ENCODE data around the gene IL17RC. TPM values are rescaled to one million over a fixed set of nuclear protein-coding genes. Genes with fewer than 3 reads are reported as not detected.
"Not testable (repeated sequence)": the region's sequence is repeated elsewhere in the genome, so short reads cannot be mapped to it uniquely, and the experiment has no call there.

IL17RC gene
- total and polyA plus RNA-seq, 7 donors = 9.9 to 88.9 (median 57.8) TPM

DNA sequence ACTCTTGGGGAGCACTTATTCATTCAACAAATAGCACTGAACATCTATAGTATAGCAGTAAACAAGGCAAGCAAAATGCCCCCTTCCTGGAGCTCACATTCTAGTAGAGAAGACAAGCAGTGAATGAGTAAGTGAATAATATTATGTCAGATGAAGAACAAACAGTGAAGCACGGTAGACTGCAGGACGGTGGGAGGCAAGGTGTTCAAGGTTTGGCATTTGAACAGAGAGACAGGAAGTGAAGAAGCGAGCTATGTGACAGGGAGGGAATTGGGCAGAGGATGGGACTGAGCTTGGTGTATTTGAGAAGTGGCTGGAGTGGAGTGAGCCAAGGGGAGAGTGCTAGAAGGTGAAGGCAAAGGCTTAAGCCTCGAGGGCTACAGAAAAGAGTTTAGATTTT, 18.1 kb downstream of the IL17RC start:
- TF ChIP-seq EP300 (IDR thresholded peaks at IDR 0.05) = no peak
- TF ChIP-seq, protein P1, sequence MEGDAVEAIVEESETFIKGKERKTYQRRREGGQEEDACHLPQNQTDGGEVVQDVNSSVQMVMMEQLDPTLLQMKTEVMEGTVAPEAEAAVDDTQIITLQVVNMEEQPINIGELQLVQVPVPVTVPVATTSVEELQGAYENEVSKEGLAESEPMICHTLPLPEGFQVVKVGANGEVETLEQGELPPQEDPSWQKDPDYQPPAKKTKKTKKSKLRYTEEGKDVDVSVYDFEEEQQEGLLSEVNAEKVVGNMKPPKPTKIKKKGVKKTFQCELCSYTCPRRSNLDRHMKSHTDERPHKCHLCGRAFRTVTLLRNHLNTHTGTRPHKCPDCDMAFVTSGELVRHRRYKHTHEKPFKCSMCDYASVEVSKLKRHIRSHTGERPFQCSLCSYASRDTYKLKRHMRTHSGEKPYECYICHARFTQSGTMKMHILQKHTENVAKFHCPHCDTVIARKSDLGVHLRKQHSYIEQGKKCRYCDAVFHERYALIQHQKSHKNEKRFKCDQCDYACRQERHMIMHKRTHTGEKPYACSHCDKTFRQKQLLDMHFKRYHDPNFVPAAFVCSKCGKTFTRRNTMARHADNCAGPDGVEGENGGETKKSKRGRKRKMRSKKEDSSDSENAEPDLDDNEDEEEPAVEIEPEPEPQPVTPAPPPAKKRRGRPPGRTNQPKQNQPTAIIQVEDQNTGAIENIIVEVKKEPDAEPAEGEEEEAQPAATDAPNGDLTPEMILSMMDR (IDR thresholded peaks at IDR 0.05) = no peak
- no peak for TF ChIP-seq POLR2A (IDR thresholded peaks at IDR 0.05)
- no peak for TF ChIP-seq POLR2AphosphoS5 (IDR thresholded peaks at IDR 0.05)
- 45 to 56% methylated on average over 4 of the region's 4 CpGs for WGBS, 2 donors
- H3K9me3 ChIP-seq = no peaks in the 10 kb centered on the region
- no peaks in the 10 kb centered on the region for H3K27me3 ChIP-seq
- intact Hi-C loops (cut with DNase I) = loop anchor here (5.0 kb wide), 3 partner anchors 92 to 207 kb away; partner anchors contain the start of genes BRK1, FANCD2 and VHL
- peak overlapping the region; percentile 1 to 98 (median 94) for H3K27ac ChIP-seq
- peaks cover 0 to 40% (median 35%) of the 10 kb centered on the region in 4 donors for H3K4me1 ChIP-seq
- peaks cover 0 to 35% (median 20%) of the 10 kb centered on the region in 4 donors for H3K36me3 ChIP-seq
- no peak for DNase-seq
- H3K4me3 ChIP-seq = peak overlapping the region in 3 of 4 donors; percentile 57 to 80 (median 64)

DNA sequence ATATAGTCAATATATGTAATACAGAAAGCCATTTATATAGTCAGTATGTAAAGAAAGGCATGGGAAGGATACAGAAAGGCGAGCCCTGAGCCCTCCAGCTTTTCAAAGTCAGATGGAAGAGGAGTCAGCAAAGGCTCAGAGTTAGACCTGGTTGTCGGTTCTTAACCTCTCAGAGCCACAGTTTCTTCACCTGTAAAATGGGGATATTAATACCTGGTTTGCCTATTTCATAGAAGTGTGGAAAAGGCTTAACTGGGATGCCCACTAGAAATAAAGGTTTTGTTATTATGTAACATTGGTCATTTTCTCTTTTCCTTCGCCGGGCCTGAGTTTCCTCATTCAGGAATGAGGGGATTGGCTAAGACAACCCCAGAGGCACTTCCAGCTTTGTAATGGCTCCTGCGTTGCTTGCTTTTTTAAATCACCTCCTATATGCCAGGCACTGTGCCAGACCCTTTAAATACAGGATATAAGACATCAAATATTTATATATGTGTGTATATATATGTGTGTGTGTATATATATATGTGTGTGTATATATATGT, 19.1 kb downstream of the IL17RC start:
- TF ChIP-seq POLR2AphosphoS5 (IDR thresholded peaks at IDR 0.05) = no peak
- TF ChIP-seq, protein P1 (IDR thresholded peaks at IDR 0.05) = no peak
- no peak for TF ChIP-seq EP300 (IDR thresholded peaks at IDR 0.05)
- no peak for TF ChIP-seq POLR2A (IDR thresholded peaks at IDR 0.05)
- no peaks in the 10 kb centered on the region for H3K27me3 ChIP-seq
- H3K9me3 ChIP-seq = no peaks in the 10 kb centered on the region
- peaks cover 0 to 40% (median 35%) of the 10 kb centered on the region in 4 donors for H3K4me1 ChIP-seq
- intact Hi-C loops (cut with DNase I) = no loop called here
- no peak overlapping the region for H3K27ac ChIP-seq
- H3K4me3 ChIP-seq = no peak overlapping the region
- no peak for DNase-seq
- 90 to 94% methylated on average over 5 of the region's 5 CpGs for WGBS, 2 donors
- peaks cover 3 to 29% (median 16%) of the 10 kb centered on the region in 4 donors for H3K36me3 ChIP-seq

DNA sequence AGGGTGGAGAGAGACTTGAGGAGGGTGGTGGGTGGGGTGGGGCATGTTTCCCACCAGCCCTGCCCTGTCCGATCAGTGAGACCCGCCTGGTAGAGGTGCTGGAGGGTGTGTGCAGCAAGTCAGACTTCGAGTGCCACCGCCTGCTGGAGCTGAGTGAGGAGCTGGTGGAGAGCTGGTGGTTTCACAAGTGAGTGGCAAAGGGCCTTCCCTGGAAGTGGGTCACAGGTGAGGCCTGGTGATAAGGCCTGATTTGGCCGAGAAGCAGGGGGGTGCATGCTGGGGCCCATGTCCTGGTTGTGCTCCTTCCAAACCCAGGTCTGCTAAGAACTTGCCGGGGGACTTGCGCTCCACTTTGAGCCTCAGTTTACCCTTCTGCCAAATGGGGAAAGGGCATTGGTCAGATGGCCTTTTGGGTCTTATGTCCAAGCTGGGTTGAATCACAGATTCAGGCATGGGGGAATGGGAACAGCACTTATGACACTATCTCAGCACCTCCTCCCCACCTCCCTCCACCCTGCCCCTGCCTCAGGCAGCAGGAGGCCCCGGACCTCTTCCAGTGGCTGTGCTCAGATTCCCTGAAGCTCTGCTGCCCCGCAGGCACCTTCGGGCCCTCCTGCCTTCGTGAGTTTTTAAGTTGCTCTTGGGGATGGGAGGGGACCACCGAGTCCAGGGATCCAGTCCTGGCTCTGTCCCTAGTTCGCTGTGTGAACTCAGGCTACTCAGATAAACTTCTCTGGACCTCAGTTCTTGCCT, 20.8 kb downstream of the IL17RC start:
- Histone ChIP-seq H3K27ac (no peak overlapping the region), H3K4me1 (peaks cover 0 to 30% (median 27%) of the 10 kb centered on the region in 4 donors), H3K27me3 (no peaks in the 10 kb centered on the region), H3K9me3 (no peaks in the 10 kb centered on the region), H3K4me3 (no peak overlapping the region), H3K36me3 (peaks cover 7 to 34% (median 18%) of the 10 kb centered on the region in 4 donors)
- DNase-seq = no peak
- 95 to 97% methylated on average over 13 of the region's 13 CpGs for WGBS, 2 donors
- intact Hi-C loops (cut with DNase I) = no loop called here
- no peak for TF ChIP-seq EP300 (IDR thresholded peaks at IDR 0.05)
- TF ChIP-seq, protein P1 (IDR thresholded peaks at IDR 0.05) = no peak
- no peak for TF ChIP-seq POLR2A (IDR thresholded peaks at IDR 0.05)
- no peak for TF ChIP-seq POLR2AphosphoS5 (IDR thresholded peaks at IDR 0.05)

DNA sequence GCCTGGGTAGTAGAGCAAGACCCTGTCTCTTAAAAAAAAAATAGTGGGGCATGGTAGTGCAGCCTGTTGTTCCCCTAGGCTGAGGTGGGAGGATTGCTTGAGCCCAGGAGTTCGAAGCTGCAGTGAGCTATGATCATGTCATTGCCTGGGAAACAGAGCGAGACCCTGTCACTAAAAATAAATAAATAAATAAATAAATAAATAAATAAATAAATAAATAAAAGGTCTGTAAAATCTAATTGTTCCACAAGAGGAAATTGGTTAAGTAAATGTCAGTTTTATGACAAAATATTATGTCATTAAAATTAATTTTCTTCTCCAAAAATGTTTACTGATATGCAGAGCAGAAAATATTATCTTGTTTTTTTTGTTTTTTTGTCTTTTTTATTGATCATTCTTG, 22.1 kb downstream of the IL17RC start:
- WGBS, 2 donors = 95% methylated on average over 2 of the region's 2 CpGs
- intact Hi-C loops (cut with DNase I) = no loop called here
- no peak overlapping the region for H3K27ac ChIP-seq
- H3K4me1 ChIP-seq = peaks cover 0 to 22% (median 21%) of the 10 kb centered on the region in 4 donors
- DNase-seq = no peak
- TF ChIP-seq POLR2A (IDR thresholded peaks at IDR 0.05) = no peak
- no peak for TF ChIP-seq POLR2AphosphoS5 (IDR thresholded peaks at IDR 0.05)
- TF ChIP-seq, protein P1 (IDR thresholded peaks at IDR 0.05) = no peak
- no peak for TF ChIP-seq EP300 (IDR thresholded peaks at IDR 0.05)
- H3K27me3 ChIP-seq = no peaks in the 10 kb centered on the region
- H3K36me3 ChIP-seq = peaks cover 7 to 45% (median 18%) of the 10 kb centered on the region in 4 donors
- H3K9me3 ChIP-seq = no peaks in the 10 kb centered on the region
- H3K4me3 ChIP-seq = no peak overlapping the region

DNA sequence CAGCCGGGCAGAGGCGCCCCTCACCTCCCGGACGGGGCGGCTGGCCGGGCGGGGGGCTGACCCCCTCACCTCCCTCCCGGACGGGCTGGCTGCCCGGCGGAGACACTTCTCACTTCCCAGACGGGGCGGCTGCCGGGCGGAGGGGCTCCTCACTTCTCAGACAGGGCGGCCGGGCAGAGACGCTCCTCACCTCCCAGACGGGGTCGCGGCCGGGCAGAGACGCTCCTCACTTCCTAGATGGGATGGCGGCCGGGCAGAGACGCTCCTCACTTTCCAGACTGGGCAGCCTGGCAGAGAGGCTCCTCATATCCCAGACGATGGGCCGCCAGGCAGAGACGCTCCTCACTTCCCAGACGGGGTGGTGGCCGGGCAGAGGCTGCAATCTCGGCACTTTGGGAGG, 23.0 kb downstream of the IL17RC start:
- intact Hi-C loops (cut with DNase I); DNase-seq; H3K4me3 ChIP-seq; H3K27me3 ChIP-seq; H3K9me3 ChIP-seq; H3K27ac ChIP-seq: not testable (repeated sequence)
- H3K4me1 ChIP-seq = peaks cover 0 to 14% (median 12%) of the 10 kb centered on the region in 4 donors
- 97% methylated on average over 32 of the region's 32 CpGs for WGBS, 2 donors
- H3K36me3 ChIP-seq = peaks cover 7 to 50% (median 21%) of the 10 kb centered on the region in 4 donors

All from sigmoid colon (tissue), 7 donors.